GM18858 (cell line): ENCODE measurements around the gene CLMP.
A peak's percentile ranks its signal among the peaks of the same experiment; 100 is the strongest.

ENCODE experiments used
- ATAC-seq: cut with Tn5 transposase; IDR thresholded peaks from one replicate; pipeline ENCODE4 v1.9.1; 2021; ENCODE audit not compliant: unreplicated experiment

The CLMP gene

DNA sequence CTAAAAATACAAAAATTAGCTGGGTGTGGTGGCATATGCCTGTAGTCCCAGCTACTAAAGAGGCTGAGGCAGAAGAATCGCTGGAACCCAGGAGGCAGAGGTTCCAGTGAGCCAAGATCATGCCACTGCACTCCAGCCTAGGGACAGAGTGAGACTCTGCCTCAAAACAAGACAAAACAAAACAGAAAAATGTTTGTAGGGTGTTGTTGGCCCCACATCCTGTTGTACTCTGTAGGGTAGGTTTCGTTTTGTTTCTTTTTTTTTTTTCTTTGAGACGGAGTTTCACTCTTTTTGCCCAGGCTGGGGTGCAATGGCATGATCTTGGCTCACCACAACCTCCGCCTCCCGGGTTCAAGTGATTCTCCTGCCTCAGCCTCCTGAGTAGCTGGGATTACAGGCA, 107.4 kb downstream of the CLMP start:
- peak; percentile 90 for ATAC-seq

DNA sequence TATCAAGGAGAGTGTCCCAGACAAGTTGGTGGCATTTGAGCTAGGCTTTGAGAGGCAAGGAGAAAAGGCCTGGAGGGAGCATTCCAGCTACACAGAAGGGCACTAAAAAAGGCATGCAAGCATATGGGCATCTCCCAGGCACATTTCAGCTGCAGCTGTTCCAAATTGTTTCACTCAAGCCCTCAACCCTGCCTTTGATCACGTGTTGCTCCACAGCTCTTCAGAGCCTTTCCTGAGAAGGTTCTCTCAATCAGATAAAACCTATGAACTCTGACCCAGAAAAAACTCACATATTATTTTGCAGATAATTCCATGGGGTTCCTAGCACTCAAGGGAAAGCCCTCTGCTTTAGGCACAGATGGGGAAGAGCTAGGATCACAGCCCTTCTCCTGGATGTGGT, 108.7 kb downstream of the CLMP start:
- ATAC-seq = no peak

DNA sequence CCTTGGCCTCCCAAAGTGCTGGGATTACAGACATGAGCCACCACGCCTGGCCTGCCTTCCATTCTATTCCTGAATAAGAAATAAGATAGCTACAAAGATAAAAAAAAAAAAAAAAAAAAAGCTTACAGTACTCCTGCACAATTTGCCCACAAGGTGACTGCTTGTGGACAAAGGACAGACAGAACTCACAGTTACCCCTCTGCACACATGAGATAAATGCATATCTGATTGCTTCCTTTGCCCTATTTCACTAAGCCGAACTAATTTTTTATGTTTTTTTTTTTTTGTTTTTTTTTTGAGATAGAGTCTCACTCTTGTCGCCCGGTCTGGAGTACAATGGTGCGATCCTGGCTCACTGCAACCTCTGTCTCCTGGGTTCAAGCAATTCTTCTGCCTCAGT, 109.6 kb downstream of the CLMP start:
- ATAC-seq = no peak

DNA sequence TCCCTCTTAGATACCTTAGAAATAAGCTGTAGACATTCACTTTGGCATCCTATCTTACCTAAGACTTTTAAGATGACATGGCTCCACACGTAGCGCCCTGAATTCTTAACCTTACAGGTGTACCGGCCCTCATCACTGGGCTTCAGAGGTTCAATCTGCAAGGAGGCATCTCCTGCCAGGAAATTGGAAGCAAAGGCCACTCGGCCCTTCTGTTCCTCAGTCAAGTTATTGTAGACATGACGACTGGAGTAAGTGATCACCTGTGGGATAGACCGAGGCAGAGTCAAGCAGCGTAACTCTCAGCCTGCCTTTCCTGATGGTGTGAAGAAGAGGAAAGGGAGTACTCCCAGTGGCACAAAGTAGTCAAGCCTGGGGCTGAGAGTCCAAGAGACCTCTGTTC, 110.6 kb downstream of the CLMP start:
- no peak for ATAC-seq

DNA sequence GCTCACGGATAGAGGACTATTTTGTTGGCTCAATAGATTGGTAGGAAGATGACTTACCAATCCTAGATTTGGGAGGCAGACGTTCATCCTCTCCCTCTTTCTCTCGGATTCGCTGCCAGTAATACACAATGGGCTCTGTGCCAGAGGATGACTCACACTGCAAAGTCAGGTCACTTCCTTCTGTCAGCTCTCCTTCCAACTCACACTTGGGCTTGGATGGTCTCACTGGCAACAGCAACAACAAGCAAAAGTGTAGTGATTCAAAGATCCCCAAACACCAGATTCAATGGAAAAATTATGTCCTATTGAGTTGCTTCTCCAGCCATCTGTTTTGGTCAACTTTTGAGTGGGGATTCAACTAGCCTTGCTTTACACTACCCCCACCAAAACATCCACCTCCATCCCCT, 111.4 kb downstream of the CLMP start:
- ATAC-seq = no peak

DNA sequence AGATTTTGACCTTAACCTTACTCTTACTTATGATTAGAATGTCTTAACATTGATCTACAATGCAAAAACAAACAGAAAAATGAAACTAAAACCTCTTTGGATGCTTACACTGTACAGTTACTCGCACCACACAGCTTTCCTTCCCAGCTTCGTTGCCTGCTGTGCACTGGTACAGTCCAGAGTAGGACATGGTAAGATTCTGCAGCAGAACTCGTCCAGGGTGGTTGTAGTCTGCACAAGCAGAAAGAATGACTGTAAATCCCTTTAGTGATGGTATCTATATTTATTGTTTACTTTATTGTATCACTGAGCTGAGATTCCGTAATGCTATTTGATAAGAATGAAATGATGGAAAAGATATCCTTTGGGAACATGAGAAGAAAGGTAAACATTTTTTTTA, 112.1 kb downstream of the CLMP start:
- ATAC-seq = no peak

DNA sequence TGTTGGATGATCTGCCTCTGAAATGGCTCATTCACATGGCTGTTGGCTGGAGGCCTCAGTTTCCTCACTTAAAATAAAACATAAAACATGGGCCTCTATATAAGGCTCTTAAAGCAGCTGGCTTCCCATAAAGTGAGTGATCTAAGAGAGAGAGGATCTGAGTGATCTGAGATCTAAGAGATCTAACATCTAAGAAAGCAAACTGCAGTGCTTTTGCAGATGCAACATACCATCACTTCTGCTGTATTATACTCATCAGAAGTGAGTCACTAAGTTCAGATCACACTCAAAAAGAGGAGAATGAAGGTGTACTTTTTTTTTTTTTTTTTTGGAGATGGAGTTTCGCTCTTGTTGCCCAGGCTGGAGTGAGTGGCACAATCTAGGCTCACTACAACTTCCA, 115.0 kb downstream of the CLMP start:
- no peak for ATAC-seq

DNA sequence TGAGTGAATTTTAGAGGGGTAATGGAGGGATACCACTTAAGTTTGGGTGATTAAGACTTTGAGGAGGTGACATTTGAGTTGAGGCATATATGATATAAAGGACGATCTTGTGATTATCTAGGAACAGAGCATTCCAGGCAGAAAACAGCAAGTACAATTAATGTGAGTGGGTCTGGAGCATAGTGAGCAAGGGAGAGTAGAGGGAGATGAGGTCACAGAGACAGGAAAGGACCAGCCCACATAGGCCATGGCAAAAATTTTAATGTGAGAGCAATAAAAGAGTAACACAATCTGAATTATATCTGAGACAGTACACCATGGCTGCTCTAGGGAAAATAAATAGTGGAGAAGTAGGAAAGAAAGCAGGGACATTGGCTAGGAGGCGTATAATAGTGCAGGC, 118.6 kb downstream of the CLMP start:
- no peak for ATAC-seq

DNA sequence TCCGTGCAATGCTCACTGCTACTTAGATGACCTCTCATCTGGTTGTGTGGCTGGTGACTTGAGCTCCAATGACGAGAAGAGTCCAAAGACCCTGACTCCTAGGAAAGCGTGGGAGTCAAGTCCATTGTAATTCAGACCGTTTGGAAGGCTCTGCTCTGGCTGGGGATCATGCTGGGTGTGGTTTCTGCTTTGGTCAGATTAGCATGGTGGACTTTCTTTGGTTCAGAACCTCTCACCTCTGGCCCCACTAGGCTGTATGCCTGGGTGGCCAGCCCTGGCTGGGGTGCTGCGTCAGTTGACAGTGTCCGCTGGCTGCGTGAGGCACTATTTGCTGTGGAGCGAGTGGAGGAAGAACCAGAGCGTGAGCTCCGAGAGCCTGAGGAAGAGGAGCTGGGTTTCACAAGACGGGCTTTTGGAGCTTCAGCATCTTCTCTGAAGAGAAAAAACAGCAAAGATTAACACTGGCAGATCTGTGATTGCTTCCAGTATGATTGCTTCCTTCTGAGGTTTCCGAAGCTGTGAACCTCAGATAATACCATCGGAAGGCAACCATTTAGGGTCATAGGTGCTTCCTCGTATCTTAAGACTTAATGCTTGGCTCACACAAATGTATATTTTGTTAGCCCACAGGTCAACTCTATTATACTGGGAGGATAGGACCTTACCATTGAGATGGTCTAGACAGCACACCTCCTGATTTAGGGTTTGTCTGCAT, 121.5 kb downstream of the CLMP start:
- no peak for ATAC-seq

DNA sequence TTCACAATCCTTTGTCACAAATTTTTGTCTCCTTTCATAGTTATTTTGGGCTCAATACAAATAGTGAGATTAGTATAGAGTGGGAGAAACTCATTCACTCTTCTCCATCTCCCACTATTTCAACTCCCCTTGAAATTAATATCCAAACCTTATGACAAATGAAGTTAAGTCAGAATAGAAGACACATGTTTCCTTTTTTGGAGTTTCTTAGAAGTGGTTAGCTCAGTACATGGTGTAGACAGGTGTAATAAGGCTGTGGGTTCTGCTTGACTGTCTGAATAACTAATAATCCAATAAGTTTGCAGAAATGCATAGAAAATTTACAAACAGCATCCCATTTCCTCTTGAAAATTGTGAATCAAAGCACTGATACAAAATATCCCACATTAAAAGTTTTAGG, 122.3 kb downstream of the CLMP start:
- no peak for ATAC-seq

DNA sequence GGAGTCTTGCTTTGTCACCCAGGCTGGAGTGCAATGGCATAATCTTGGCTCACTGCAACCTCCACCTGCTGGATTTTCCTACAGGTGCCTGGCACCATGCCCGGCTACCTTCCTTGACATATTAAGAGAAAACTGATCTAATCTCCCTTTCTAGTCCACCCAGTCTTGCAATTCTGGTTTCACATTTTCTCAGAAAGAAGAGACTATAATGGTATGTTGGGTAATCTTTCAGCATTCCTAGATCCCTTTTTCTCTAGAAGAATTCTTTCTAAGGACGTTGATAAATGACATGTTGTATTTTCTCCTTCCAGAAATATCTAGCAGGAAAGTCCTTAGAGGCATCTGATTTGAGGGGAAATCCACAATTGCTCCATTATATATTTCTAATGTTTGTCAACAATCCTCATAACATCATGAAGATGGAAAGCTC, 122.7 kb downstream of the CLMP start:
- ATAC-seq = no peak

DNA sequence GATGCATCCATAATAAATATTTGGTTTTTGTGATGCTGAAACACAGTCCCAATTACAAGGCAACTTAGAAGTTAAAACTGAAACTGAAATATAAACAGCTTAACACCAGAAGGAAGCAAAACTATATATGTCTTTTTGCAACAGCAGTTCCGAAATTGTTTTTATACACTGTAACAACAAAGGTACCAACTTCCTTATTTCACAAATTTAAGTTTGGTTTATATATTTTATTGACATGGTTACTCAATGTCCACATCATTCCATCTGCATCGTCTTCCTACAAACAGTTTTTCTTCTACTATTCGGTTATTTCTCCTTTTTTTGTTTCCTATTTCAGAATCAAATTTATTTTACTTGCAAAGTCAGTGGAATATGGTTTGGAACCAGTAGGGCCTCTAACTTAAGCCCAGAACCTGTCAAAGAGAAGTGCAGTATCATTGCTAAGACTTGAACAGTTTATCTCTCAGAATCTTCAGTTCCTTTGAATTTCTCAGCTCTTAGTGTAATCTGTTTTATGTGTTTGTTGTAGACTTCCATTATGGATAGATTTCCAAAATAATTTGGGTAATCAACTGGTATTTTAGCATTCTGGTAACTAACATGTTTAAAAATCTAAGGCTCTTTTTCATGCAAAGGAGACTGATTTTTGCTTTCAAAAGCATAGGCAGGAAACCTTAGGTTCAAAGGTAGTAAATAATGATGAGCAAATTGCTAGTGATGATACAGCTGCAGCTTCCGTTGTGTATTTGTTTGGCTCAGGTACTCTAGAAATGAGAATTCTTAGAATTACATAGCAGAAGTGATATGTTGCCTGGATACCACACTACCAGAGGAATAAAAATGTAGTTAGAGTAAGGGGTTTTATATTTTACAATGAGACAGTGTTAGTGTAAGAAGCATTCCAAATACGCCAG, 124.9 kb downstream of the CLMP start:
- ATAC-seq = peak; percentile 62

DNA sequence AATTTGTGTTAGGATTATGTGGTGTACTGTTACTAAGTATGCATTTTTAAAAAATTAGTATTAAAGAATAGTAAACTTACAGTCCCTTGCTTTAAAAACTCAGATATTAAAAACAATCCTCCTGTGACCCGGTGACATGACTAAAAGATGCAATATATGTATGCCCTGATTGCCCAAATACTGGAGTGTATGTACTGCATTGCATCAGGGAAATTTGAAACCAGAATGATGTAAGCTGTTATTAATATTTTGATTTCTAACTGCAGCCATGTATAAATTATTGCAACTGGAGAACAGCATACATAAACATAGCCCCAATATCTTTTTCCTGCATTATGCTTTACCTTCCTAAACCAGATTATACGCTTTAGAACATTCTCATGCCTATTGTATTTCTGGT, 129.4 kb downstream of the CLMP start:
- ATAC-seq = no peak

DNA sequence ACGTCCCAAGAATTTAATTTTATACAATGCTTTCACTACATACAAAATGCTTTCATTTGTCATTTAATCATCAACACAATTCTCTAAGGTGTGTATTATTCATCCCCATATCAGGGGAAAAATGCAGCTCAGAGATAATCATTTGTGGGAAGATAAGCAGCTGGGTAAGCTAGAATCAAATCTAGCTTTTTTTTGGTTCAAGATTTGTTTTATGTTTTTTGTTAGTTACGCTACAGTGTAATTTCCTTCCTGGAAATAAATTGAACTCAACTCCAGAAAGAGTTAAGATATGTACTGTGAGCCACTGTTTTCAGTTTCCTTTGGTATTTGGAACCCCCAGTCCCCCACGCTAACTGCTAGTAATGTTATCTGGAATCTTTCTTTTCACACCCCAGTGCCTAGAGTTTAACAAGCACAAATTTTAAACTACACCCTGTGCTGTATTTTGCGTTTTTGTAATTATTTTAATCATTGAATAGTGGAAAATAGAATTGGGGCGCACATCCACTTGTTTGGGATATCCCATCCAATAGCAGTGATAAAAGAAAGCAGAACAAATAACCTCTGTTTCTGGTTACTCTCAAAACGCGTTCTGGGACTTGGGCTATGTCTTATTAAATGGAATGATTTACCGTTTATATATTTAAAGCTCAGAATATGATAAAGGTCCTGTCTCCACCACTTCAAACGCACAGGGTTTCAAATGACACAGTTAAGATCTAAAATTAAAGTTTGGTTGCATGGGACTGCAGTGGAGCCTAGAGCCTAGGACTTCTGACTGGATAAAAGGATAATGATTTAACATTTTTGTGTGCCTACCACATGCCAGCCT, 131.0 kb downstream of the CLMP start:
- no peak for ATAC-seq

DNA sequence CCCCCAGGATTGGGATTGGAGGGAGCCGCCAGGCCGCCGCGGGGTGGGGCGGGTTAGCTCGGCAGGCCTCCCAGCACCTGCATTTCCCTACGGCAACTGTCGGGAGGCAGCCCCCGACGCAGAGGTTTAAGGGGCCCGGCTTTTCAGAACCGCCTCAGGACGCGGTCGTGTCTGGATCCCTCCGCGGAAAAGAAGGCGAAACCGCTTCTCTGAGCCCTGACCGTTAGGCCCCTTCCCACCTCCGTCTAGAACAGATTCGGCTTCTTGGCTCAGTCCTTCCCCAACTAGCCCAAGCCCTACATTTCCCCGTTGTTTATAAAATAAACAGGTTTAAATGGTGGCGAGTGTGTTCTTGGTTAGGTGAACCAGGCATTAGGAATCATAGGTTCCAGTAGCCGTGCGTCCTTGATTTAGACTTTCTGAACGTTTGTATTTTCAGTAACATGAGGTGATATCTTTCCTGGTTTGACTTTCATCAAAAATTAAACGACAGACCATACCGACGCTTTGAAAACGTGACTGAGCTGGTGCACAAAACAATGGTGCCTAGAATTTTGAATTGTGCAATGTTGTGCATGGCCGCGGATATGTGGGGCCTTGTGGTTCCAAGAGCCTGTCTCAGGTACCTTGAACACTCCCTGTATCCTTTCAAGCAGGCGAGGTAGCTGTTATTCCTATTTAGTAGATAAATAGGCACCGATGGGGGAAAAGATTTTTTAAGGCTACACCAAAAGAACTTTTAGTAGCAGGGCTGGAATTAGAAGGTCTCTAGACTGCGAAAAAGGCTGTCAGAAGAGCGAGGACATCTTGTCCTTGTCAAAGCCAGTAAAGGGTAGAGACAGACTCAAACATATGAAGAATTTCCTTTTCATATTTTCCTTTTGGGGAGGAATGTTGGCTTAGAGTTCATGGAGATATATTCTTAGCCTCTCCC, 131.9 kb downstream of the CLMP start:
- no peak for ATAC-seq

DNA sequence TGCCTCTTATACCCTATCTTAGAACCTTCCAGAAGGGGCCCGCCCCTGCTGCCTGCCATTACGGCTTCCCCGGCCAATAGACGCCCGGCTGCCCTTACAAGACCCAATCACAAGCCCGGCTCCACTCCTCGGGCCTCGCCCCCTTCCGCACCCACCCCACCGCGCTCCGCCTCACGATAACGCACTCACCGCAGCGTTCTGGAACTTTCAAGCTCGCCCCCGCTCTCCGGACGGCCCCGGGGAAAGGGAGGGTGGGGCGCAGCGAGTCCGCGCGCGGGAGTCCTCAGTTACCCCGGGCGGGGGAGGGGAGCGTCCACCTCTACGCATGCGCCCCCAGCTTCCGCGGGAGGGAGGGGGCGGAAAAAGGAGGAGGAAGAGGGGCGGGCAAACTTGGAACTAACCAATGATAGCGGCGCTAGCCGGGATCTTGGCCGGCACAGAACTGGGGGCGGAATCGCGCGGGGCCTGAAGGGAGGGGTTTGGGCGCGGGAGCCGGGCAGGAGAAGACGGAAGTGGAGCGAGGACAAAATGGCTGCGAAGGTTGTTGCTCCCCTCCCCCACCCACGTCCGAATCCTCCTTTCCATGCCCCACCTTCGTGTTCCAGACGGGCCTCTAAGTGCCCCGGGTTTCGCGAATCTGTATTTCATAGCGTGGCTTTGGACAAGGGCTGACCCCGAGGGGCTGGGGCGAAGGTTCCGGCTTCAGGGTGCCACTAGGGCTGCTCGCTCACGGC, 132.7 kb downstream of the CLMP start:
- peak; percentile 70 for ATAC-seq

DNA sequence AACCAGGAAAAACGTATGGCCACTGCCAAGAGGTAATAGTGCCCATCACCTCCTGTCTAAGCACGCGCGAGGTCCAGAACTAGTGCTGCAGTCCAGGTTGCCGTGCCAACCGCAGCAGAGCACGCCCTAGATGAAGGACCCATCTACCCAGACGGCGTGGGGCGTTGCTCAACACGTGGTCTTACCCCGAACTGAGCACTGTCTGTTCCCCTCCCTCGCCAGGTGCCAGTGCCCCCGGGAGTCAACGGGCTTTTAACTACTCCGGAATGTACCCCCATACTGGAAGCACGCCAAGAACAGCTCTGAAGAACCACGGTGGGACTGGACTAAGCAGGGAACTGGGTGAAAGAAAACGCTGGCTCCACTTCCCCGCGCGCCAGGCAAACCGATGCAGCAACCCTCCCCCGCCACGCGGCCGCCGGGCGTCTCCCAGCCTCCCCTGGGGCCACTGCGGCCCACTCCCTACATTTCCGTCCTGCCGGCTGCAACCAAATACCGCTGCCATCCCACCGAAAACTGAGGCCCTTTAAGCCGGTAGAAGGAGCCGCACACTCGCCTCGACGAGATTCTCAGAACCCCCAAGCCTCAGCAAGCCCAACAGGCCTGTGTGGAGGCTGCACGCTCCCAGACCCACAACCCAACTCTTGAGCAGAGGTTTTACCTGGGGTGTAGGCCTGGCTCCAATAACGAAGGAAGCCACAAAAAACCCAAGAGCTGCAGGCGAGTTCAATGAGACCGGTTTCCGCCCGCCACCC, 133.5 kb downstream of the CLMP start, which contains the start of gene HSPA8:
HSPA8 (minus strand) TSS at position 734 of the 755 bp plus-strand sequence. CDS start 812 bp downstream, outside the sequence.
- ATAC-seq = no peak

DNA sequence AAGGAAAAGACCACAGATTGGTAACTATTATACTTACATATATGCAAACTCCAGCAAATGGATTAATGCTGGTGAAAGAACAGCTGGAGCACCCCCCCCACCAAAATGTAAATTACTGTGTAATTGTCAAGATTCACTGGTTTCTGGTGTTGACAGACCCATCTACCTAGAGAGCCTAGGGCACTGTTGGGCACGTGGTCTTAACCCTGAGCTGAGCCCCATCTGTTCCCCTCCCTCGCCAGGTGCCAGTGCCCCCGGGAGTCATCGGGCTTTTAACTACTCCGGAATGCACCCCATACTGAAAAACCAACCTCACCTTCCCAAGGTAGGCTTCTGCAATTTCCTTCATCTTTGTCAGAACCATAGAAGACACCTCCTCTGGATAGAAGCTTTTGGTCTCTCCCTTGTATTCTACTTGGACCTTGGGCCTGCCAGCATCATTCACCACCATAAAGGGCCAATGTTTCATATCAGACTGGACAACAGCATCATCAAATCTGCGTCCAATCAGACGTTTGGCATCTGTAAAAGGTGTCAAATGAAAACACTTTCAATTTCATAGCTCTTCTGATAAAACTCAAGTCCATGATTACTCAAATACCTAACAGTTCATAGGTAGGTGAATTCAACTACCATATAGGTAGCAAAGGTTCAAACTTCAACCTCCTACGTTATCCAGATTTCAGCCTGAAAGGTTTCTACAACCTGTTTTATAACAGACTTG, 134.6 kb downstream of the CLMP start:
- ATAC-seq = no peak
